H1 (cell line): ENCODE measurements around the gene PKD1L1.

Experiments used
- CHD7 ChIP-seq: fragments of 300-600 bp; sonication (generic); IDR thresholded peaks from 2 replicates; pipeline ENCODE4 v1.7.1; 2012; ENCODE audit warnings: low read length, moderate library complexity, mild to moderate bottlenecking, inconsistent platforms; ENCODE audit not compliant: insufficient replicate concordance
- CREB1 ChIP-seq: IDR thresholded peaks from 2 replicates; pipeline ENCODE4 v1.6.1; 2012; ENCODE audit warnings: inconsistent platforms
- MAX ChIP-seq: IDR thresholded peaks from 2 replicates; pipeline ENCODE4 v1.6.1; 2012; ENCODE audit warnings: inconsistent platforms
- RAD21 ChIP-seq, 2 experiments: IDR thresholded peaks in 1 of 2; conservative IDR thresholded peaks in 1 of 2; 2 replicates each; pipeline ENCODE4 v1.6.1; 2011; ENCODE audit warnings: low read depth in 2 of 2, low read length in 2 of 2, improper control_type of control experiment in 1 of 2, inconsistent platforms in 1 of 2, mild to moderate bottlenecking in 1 of 2, moderate library complexity in 1 of 2
- TAF1 ChIP-seq: IDR thresholded peaks from 2 replicates; pipeline ENCODE4 v1.6.1; 2011; ENCODE audit warnings: mild to moderate bottlenecking, low read depth, low read length

GRCh38 chr7:47762207-47762606 lies 186.1 kb downstream of the PKD1L1 start:
- no peak for TF ChIP-seq MAX
- no peak for TF ChIP-seq TAF1
- TF ChIP-seq CHD7, result no peak
- TF ChIP-seq RAD21 (IDR thresholded peaks at IDR 0.05 in 1 of 2, conservative IDR thresholded peaks at IDR 0.05 in 1 of 2; ENCODE audit: low read depth in 2 of 2, low read length in 2 of 2), result no peak
- TF ChIP-seq CREB1, result no peak
